ENCODE data around the gene PER2.
"Not testable (repeated sequence)": the region's sequence is repeated elsewhere in the genome, so short reads cannot be mapped to it uniquely, and the experiment has no call there.

The PER2 gene

DNA sequence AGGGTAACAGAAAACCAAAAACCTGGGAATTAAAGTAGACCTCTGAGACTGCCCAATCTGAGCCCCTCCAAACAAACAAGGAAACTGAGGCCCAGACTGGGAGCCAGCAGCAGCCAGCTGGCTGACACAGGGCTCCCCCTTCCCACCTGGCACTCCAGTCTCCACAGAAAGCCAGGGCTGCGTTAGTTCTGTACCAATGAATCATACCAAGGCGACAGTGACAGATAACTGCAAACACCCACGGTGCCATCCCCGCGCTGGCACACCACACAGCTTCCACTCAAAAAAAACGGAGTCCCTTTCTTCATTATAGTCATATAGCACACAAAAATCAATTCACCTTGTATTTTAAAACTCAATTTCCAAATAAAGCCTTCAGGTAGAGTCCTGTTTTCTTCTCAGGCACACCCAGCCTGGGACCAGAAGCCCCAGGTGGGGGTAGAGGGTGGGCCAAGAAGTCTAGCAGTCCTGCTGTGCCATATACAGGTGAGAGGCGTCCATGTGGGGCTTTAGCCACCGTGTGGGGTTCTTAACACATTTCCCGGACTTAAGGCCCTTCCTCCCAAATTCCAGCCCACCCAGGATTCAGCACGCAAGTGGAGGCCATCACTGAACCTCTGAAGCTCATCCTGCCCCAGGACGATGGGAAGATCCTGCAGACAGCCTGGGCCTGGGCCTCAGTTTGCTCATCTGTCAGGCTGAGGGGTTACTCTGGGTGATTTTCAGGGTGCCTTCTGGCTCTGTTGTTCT, 1.2 kb downstream of the PER2 start:
- DNase-seq (ENCODE audit: low spot score): peak; percentile 71

DNA sequence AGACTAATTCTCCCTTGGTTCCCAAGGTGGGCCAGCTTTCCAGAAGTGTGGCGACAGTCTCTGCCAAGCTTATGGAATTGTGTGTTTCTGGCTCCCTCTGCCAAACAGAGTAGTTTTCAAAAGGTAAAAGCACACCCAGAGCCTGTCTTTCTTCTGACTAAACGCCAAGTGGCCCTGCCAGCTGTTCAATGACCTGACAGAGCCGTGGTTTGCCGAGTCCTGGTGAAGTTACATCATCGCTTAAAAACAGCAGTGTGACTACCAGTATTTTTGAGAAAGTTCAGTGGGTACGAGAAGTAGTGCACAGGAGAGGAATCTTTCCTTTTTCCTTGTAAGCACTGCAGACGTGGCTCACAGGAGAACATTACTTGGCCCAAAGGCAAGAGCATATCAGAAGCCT, 1.9 kb downstream of the PER2 start:
- DNase-seq (ENCODE audit: low spot score): peak; percentile 25

DNA sequence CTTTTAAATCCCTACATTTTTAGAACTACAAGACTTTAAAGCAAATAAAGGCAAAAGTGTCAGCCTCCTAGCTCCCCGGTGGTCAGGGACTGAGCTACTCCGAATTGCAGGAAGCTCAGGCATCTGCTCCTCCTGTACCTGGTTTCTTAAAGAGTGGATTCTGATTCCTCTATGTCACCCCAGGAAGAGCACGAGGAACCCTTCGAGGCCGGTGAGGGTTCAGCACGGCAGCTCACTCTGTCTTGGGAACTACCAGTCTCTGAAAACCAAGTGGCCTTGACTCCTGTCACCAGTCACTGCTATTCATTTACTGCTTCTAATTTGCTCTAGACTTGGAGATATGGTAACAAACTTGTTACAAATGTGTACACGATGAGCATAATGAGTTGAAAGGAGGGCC, 2.3 kb downstream of the PER2 start:
- DNase-seq (ENCODE audit: low spot score): no peak

DNA sequence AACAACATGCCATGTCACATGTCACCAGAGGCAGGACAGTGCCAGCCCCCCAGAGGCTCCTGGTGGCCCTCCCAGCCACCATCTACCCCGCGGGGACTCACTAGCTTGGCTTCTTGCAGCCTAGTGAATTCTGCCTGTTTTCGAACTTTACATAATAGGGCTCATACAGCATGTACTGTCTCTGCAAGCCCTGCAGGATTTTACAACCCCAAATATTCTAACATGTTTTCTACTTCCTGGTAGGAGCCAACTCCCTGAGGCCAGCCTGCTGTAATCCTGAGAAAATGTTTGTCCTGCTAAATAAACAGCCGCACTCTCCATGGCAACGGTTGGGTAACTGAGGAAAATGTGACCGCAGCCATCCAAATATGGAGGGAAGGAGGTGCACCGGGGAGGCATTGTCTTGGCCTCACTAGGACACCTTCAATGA, 2.7 kb downstream of the PER2 start:
- peak; percentile 30 for DNase-seq (ENCODE audit: low spot score)

DNA sequence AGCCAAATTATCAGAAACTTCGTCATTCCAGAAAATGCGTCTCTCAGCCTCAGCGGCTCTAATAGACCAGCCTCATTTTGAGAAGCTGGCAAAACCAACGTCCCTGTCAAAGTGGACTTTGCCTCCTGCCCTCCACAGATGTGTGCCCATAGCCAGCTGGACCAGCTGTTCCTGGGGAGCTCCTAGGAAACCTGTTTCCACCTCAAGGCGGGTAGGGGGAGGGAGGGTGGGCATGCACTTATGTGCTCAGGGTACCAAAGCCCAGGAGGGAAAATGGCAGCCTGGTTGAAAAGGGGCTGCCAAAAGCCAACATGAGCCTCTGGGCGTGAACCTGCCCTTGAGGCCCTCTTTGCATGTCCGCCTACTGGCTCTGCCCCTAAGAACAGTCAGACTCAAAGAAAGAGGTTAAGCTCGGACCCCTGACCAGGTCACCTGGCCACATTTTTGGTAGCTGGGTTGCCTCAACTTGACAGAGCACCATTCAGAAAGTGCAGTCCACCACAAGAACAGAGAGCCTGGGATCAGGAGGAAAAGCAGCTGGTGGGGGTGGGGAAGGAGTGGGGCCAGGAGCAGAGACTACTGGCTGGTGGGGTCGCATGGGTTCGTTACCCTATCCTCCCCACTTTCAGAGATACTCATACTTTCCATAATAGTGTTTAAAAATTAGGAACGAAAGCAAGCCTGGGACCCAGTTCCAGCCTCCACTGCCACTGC, 3.5 kb downstream of the PER2 start:
- no peak for DNase-seq (ENCODE audit: low spot score)

DNA sequence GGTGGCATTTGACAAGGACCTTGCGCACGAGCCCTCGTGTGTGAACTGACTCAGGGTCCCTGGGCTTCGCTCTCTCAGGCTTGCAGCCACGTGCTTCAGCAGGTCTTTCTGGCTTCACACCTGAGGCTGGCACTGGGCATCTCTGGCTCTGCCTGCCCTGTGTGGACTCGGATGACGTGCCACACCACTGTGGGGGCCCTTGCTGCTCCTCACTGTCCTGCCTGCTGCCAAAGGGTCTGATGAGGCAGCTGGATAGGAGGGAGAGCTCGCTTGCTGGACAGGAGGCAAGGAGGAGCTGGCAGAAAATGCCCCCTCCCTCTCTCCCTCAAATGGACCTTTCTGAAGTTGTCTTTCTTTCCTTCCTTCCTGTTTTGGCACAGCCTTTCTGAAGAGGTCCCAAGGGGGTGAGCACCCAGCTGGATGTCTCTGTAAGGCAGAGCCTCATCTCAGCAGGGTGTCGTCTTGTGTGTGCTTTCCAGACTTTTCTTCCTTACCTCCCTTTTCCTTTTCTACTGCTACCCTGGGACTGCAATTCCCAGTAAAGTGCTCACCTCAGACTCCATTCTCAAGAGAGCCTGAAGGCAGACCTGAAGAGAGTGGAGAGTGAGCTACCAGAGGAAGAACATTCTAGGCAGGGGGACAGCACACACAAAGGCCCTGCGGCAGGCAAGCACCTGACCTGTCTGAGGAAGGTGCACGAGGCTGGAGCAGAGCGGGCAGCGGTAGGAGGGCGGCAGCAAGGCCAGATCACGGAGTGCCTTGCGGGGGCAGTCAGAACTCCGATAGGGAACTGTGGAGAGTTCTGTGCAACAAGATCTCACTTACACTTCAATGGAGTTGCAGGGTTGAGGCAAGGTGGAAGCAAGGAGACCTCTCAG, 5.3 kb downstream of the PER2 start:
- DNase-seq (ENCODE audit: low spot score): no peak

DNA sequence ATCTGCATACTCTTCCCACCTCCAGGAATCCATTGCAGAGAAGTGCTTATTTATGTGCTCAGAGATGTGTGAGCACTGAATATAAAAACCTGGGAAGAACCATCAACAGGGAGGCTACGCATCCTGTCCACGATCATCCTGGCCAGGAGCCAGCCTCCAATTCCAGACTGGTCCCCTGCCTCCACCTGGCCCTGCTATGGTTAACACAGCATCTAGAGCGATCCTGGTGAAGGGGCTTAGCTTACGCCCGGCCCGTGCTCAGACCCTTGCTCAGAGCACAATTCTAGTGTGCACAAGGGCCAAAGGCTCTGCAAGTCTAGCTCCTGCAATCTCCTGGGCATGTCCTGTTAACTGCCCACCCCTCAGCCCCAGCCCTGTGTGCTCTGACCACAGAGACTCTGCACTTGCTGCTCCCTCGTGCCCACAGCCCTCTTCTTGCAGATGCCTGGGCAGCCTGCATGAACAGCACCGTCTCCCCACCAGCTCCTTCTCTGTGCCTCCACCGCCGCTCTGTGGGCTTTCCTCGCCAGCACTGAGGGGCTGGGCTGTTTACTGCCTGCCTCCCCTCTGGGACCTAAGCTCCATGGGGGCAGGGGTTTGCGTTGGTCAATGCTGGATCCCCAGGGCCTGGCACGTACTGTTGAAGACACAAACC, 6.5 kb downstream of the PER2 start:
- DNase-seq (ENCODE audit: low spot score): no peak

DNA sequence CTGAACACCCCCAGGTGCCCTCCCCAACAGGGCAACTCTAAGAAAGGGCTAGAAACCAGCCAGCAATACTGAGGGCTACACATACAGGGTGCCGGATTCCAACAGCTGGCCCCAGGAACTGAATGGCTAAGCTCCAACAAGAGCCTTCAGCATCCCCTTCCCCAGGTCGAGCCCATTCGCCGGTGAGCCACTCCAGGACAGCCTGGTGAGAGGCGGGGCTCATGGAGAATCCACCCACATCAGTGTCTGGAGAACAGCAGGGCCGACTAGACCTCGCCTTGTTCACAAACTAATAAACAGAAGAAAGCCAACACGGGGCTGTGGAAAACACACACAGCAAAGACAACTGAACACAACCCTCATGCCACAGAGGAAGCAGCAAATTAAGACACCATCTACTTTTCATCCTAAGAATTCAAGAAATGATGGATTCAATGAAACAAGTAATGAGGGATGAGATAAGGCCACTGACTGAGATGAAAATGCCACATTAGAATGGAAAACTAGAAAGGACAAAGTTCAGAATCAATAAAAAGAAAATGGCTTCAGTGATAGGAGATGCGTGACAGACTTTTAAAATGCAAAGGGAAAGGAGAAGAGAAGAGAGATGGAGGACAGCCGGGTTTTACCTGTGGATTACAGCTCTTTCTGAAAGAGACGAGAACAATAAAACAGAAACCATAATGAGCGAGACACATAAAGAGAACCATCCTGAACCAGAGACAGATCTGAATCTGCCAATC, 8.2 kb downstream of the PER2 start:
- DNase-seq (ENCODE audit: low spot score): no peak

DNA sequence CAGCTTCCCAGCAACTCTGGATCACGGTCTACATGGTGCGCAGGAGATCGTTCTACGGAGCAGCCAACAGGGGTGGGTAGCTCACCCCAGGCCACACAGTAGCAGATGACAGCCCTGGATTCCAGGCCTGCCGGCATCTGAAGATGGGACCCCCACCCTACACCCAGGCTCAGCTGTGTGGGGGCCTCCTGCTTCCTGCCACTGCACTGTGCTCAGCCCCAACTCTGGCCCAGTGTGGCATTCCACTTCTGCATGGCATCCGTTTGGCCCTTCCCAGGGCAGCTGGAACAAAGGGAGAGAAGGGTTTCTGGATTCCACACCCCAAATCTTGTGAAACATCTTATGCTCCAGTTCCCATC, 9.1 kb downstream of the PER2 start:
- DNase-seq (ENCODE audit: low spot score): no peak

DNA sequence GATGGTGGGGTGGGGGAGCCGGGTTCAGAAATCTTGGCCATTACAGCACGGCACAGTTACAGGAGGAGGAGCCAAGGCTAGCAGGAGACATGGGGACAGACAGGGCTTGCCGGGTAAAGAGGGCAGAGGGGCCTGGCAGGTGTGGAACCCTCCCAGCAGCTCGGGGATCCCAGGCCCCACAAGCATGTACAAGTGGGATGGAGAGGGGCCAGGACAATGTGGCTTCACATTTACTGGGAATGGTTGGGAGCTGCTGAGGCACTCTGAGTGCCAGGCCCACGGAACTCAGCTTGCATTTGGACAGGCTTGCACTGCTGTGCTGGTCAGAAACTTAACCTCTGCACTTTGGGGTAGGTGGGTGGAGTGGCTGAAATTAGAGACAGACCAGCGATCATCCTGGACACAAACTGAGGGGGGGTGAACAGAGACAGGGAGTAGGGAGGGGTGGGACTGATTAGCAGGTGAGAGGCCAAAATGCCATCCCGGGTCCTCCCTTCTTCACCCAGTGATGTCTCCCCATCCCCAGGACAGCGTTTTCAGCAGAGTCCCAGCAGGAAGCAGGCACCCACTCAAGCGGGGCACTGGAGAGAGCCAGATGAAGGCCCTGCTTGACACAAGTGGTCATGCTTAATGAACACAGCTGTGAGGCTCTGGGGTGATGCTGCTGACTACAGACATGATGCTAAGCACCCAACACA, 9.6 kb downstream of the PER2 start:
- DNase-seq (ENCODE audit: low spot score): no peak

DNA sequence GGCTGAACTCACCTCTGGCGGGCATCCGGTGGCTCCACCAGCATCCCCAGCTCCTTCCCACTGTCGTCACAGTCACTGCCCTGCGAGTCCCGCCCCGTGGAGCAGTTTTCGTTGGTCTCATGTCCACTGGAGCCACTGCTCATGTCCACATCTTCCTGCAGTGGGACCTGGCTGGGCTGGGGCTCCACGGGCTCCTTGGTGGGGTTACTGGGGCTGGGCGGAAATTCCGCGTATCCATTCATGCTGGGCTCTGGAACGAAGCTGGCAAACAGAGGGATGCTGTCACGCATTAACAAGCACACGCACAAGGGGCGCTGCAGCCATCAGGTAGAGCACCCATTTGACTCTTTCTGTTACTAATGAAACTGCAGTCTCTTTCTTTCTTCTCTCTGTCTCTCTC, 10.7 kb downstream of the PER2 start:
- no peak for DNase-seq (ENCODE audit: low spot score)

DNA sequence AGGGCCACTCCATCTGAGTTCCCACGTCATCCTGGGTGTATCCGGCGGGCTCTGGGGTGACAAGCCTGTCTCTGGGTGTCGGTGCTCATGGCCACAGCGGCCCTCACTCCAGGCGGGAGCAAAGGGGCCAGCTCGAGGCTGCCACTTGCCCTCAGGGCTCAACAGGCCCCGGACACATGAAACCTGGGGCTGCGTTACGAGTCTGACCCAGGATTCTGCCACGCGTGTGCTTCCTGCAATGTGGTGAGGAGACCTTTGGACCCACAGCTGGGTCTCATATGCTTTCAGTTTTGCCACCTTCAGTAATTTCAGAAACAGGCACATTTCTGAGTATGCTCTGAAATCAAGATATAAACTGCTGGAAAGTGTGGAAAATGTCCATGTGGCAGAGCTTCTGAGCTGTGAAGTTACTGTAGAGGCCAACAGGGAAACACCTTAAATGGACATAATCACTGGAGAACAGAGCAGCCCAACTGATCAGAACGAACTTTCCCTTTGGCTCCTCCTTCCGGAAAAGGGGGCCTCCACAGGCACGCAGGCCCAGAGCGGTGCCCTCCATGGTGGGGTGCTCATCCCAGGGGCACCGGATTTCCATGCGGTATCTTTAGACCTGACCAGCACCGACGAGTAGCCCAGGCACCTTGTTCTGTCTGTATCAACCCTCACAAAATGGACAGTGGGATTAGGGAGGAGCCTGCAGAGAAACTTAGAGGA, 14.1 kb downstream of the PER2 start:
- DNase-seq (ENCODE audit: low spot score): no peak

DNA sequence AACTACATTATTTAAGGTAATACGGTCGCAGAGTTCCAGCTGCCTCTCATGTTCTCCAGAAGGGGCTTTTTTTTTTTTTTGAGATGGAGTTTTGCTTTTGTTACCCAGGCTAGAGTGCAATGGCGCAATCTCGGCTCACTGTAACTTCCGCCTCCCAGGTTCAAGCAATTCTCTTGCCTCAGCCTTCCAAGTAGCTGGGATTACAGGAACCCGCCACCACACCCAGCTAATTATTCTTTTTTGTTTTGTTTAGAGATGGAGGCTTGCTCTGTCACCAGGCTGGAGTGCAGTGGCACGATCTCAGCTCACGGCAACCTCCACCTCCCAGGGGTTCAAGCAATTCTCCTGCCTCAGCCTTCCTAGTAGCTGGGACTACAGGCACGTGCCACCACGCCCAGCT, 15.0 kb downstream of the PER2 start:
- DNase-seq (ENCODE audit: low spot score): not testable (repeated sequence)

DNA sequence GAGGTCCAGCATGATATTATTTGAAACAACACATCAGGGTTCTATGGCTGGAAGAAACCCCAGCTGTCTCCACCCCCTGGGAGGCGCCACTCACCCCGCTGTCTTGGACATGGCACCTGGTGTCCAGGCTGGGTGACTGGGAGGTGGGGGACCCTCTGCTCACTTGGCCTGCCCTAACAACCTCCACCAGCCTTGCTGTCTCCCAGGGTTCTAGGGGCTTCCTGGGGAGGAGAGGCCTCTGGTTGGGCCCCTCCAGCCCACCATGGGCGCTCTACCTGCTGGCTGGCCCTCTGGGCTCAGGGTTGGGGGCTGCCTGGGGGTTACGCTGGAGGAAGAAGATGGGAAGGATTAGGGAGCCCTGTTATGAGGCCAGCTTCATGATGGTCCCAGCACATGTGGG, 16.3 kb downstream of the PER2 start:
- DNase-seq (ENCODE audit: low spot score): no peak

DNA sequence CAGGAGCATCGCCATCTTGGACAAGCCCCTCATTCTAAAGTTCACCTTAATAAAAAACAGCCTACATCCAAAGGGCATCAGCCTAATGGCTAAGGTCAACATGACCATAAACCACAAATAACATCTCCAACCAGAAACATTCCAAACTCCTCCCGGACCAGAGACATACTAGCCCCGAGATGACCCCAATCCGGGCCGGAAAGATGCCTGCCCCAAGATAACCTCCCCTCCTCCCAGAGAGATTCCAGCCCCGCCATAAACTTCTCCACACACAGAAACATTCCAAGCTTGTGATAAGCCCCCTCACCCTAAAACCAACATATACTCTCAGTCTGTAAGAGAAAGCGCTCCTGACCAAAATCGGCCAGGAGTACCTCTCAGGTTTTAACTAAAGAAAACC, 16.7 kb downstream of the PER2 start:
- not testable (repeated sequence) for DNase-seq (ENCODE audit: low spot score)

DNA sequence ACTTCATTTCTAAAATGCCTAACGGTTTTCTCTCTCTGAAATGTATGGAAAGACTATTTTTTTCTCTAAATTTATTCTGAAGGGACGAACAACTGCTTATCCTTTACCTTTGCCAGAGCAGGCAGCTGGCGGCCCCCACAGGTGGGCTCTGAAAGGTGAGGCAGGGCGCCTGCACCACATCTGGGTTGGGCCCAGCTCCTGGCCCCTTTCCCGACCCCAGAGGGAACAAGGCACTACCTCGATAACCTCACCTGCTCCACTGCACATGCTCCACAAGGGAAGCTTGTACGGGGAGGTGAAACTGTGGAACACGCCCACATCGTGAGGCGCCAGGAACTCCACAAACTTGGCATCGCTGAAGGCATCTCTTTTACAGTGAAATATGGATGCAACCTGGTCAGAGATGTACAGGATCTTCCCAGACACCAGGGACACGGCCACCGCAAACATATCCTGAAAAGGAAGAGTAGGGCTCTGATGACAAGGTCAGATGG, 17.3 kb downstream of the PER2 start:
- DNase-seq (ENCODE audit: low spot score): no peak

DNA sequence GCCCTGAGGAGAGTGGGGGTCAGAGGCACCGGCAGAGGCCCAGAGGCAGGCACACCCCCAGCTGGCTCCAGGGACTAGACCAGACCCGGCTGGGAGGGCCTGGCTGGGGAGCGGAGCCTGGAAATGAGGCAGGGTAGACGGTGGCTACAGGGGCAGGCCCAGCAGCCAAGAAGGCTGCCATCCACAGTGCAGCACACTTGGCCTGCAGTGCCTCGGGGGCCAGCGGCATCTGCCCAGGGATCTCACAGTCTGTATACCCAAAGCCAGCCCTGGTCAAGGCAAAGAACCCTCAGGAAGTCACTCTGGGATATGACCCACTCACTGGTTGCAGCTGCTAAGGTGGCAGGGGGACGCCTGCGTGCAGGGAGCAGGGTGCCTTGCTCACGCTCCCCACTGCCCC, 17.8 kb downstream of the PER2 start:
- no peak for DNase-seq (ENCODE audit: low spot score)

DNA sequence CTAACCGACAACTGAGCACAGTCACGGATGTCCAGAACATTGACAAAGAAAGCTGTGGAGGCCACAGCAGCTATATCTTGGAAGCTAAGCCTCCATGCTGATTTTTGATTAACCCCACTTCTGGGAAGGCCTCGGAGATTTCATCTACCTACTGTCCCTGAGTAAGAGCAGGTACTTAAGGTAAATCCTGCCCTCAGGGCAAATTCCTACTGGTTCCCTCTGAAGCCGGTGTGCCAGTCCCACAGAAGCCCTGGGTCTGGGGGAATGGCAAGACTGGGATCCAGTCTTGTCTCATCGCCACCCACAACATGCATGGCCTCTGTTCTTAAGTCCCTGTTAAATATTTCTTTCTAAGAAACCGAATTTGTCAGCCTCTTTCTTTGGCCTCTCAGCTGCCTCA, 18.7 kb downstream of the PER2 start:
- DNase-seq (ENCODE audit: low spot score): no peak

DNA sequence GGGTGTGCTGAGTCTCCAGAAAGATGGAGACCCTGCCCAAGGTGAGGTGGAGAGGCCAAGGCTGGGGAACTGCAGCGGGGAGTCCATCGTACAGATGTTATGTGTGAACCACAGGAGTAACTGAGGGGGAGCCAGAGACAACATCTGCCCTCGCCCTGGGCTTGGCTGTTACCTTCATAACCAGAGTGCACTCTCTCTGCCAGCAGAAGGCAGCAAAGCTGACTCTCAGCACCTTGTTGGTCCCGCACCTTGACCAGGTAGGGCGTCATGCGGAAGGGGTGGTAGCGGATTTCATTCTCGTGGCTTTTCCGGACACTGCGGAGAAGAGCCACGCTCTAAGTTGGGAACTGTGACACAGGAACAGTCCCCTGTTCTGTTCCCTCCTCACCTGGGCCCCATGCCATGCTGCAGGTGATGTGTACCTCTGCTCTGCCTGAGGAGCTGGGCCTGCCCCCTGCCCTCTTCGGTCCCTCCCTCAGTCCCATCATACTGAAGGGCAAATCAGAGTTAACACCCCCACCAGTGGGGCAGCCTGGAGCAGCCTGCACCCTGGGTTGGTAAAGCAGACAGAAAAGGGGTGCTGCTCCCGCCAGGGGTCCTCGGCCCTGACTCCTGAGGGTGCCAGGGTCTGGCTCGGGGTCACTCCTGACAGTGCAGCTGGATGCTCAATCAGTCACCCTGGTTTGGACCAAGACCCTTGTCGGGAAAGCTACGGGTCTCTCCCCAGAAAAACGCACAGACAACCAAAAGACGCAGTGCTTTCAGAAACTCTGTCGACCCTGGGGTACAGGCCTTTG, 20.3 kb downstream of the PER2 start:
- no peak for DNase-seq (ENCODE audit: low spot score)

Measured in putamen (tissue), 1 donor.